Upper lobe of left lung (tissue), 6 donors: ENCODE measurements around the gene ZSCAN1. TPM values are rescaled to one million over a fixed set of nuclear protein-coding genes. Genes with fewer than 3 reads are reported as not detected.
A peak's percentile ranks its signal among the peaks of the same experiment; 100 is the strongest.

Experiments
- ATAC-seq, 2 donors: fragments of 200-7000 bp; cut with Tn5 transposase; one replicate each; pipeline ENCODE4 v1.9.1; 2022; ENCODE audit warnings: mild to moderate bottlenecking in 2 of 2, moderate library complexity in 2 of 2; ENCODE audit not compliant: low FRiP score in 2 of 2
- DNase-seq, 2 donors: peaks; one replicate each; pipeline ENCODE4 v3.0.0-alpha.2; 2019 to 2020
- H3K27ac ChIP-seq, 4 donors: fragments of 200-600 bp; sonication (generic); one replicate each; pipeline ENCODE4 v1.5.1; 2016 to 2019
- H3K27me3 ChIP-seq, 4 donors: fragments of 200-600 bp; sonication (generic); one replicate each; pipeline ENCODE4 v1.5.1; 2017 to 2019
- H3K36me3 ChIP-seq, 4 donors: fragments of 200-600 bp; sonication (generic); one replicate each; pipeline ENCODE4 v1.5.1; 2016 to 2019
- H3K4me1 ChIP-seq, 4 donors: fragments of 200-600 bp; sonication (generic); one replicate each; pipeline ENCODE4 v1.5.1; 2018 to 2019
- H3K4me3 ChIP-seq, 4 donors: fragments of 200-600 bp; sonication (generic); one replicate each; pipeline ENCODE4 v1.5.1; 2017 to 2019; ENCODE audit warnings: mild to moderate bottlenecking in 2 of 4, moderate library complexity in 1 of 4
- H3K9me3 ChIP-seq, 4 donors: fragments of 200-600 bp; sonication (generic); one replicate each; pipeline ENCODE4 v1.5.1; 2018 to 2019
- EP300 ChIP-seq, 4 donors: sonication (generic); formaldehyde crosslinking; IDR thresholded peaks; one replicate each; pipeline ENCODE4 v1.5.1; 2017; ENCODE audit warnings: antibody characterized with exemption in 4 of 4, control low read depth in 2 of 4
- POLR2A ChIP-seq, 4 donors: fragments of 450-650 bp; IDR thresholded peaks; one replicate each; pipeline ENCODE4 v1.5.1; 2016 to 2017; ENCODE audit warnings: antibody characterized with exemption in 4 of 4, mild to moderate bottlenecking in 2 of 4
- POLR2AphosphoS5 ChIP-seq, 2 donors: sonication (generic); formaldehyde crosslinking; IDR thresholded peaks; one replicate each; pipeline ENCODE4 v1.5.1; 2017; ENCODE audit warnings: antibody characterized with exemption in 2 of 2
- WGBS, 2 donors: methylation state at CpG; one replicate each; pipeline ENCODE4 v1.1.5; 2017 to 2018; 5-methylcytosine and 5-hydroxymethylcytosine counted together
- total RNA-seq, 6 donors: library from RNA; depleted of rRNA in 4 of 6; stranded (reverse); fragments of >200 nt in 4 of 6; gene quantifications; one replicate each; pipeline versions ENCODE4 v1.1.0 to v1.2.1, GENCODE V29; 2016 to 2021
- TF ChIP-seq, protein P1 (sequence below), 6 experiments: fragments of 450-650 bp in 4 of 6; fragments of 200-600 bp in 2 of 6; sonication (generic) in 2 of 6; IDR thresholded peaks; one replicate each; pipeline ENCODE4 v1.5.1; 2016 to 2019; ENCODE audit warnings: antibody characterized with exemption in 6 of 6
- donor health status: DM: no; HTN: no; CAD: no; lungs with moderate emphysema.
- donor health status: DM: no; HTN: yes; CAD: no; lungs with severe emphysema.

The ZSCAN1 gene
- total RNA-seq, 6 donors from 2014 or later: 0.61 to 2.1 (median 1.4) TPM; not detected in 3

- Histone ChIP-seq H3K27me3 (no peaks in the 10 kb centered on the region), H3K4me1 (peaks cover 6 to 16% (median 10%) of the 10 kb centered on the region in 4 donors), H3K27ac (peak overlapping the region; percentile 94 to 100 (median 97)), H3K9me3 (peaks cover 0 to 37% (median 29%) of the 10 kb centered on the region in 4 donors), H3K4me3 (peak overlapping the region; percentile 45 to 99 (median 91)), H3K36me3 (no peaks in the 10 kb centered on the region)
- ATAC-seq: no peak
- 45% methylated on average over 6 to 8 of the region's 8 CpGs for WGBS, 2 donors
- DNase-seq: no peak
- no peak for TF ChIP-seq POLR2AphosphoS5 (IDR thresholded peaks at IDR 0.05)
- no peak for TF ChIP-seq EP300 (IDR thresholded peaks at IDR 0.05)
- no peak for TF ChIP-seq POLR2A (IDR thresholded peaks at IDR 0.05)
- TF ChIP-seq, protein P1, sequence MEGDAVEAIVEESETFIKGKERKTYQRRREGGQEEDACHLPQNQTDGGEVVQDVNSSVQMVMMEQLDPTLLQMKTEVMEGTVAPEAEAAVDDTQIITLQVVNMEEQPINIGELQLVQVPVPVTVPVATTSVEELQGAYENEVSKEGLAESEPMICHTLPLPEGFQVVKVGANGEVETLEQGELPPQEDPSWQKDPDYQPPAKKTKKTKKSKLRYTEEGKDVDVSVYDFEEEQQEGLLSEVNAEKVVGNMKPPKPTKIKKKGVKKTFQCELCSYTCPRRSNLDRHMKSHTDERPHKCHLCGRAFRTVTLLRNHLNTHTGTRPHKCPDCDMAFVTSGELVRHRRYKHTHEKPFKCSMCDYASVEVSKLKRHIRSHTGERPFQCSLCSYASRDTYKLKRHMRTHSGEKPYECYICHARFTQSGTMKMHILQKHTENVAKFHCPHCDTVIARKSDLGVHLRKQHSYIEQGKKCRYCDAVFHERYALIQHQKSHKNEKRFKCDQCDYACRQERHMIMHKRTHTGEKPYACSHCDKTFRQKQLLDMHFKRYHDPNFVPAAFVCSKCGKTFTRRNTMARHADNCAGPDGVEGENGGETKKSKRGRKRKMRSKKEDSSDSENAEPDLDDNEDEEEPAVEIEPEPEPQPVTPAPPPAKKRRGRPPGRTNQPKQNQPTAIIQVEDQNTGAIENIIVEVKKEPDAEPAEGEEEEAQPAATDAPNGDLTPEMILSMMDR (IDR thresholded peaks at IDR 0.05): no peak
Observed at GRCh38 chr19:58097349-58097748, 63.5 kb downstream of the ZSCAN1 start.

GRCh38 chr19:58097781-58098681 is 64.2 kb downstream of the ZSCAN1 start, which contains the start of gene ZSCAN18:
Gene ZSCAN18, minus strand, starts transcription at chr19:58098231. Its CDS starts 7,964 bp downstream, at chr19:58090267.
- ATAC-seq (peak; percentile 97 to 99), DNase-seq (peak; percentile 96 to 98)
- no peaks in the 10 kb centered on the region for H3K36me3 ChIP-seq
- peaks cover 0 to 41% (median 30%) of the 10 kb centered on the region in 4 donors for H3K9me3 ChIP-seq
- no peaks in the 10 kb centered on the region for H3K27me3 ChIP-seq
- H3K4me1 ChIP-seq: peaks cover 6 to 16% (median 10%) of the 10 kb centered on the region in 4 donors
- TF ChIP-seq POLR2AphosphoS5 (IDR thresholded peaks at IDR 0.05) (peak; percentile 82 to 90), POLR2A (IDR thresholded peaks at IDR 0.05) (peak in 3 of 4 donors; percentile 51 to 83 (median 77)), EP300 (IDR thresholded peaks at IDR 0.05) (peak in 2 of 4 donors; percentile 25 to 79)
- TF ChIP-seq, protein P1 (IDR thresholded peaks at IDR 0.05): peak in 1 of 6 experiments; percentile 14
- peak within 1 kb of the TSS; percentile 45 to 99 (median 91) for H3K4me3 ChIP-seq
- 1 to 2% methylated on average over 23 to 50 of the region's 67 CpGs for WGBS, 2 donors
- H3K27ac ChIP-seq: peak within 1 kb of the TSS; percentile 94 to 100 (median 97)

GRCh38 chr19:58098682-58098998 is 64.8 kb downstream of the ZSCAN1 start:
- H3K27ac ChIP-seq: peak overlapping the region; percentile 94 to 100 (median 97)
- TF ChIP-seq, protein P1 (IDR thresholded peaks at IDR 0.05): no peak
- TF ChIP-seq POLR2AphosphoS5 (IDR thresholded peaks at IDR 0.05) (no peak), EP300 (IDR thresholded peaks at IDR 0.05) (no peak), POLR2A (IDR thresholded peaks at IDR 0.05) (no peak)
- ATAC-seq (no peak), DNase-seq (no peak)
- H3K36me3 ChIP-seq: no peaks in the 10 kb centered on the region
- peak overlapping the region in 3 of 4 donors; percentile 87 to 99 (median 95) for H3K4me3 ChIP-seq
- H3K27me3 ChIP-seq: no peaks in the 10 kb centered on the region
- peaks cover 6 to 16% (median 10%) of the 10 kb centered on the region in 4 donors for H3K4me1 ChIP-seq
- 6 to 21% methylated on average over 2 of the region's 2 CpGs for WGBS, 2 donors
- H3K9me3 ChIP-seq: peaks cover 0 to 42% (median 31%) of the 10 kb centered on the region in 4 donors

Other genes starting within 250 kb of the ZSCAN1 start
- 10 to 100 TPM; 12.1 to 68.1 (median 21.0) TPM for gene ZNF552, start 219.1 kb upstream of the ZSCAN1 start, total RNA-seq
- gene ZNF587B, start 203.7 kb upstream of the ZSCAN1 start, total RNA-seq: 10 to 100 TPM; 10.2 to 32.5 (median 16.4) TPM
- 10 to 100 TPM; 12.2 to 52.4 (median 23.0) TPM for gene ZNF587, start 184.2 kb upstream of the ZSCAN1 start, total RNA-seq
- gene ZNF814, start 145.0 kb upstream of the ZSCAN1 start, total RNA-seq: 10 to 100 TPM in 3 of 6 donors, 1 to 10 TPM in 3; 7.1 to 16.8 (median 9.4) TPM
- gene ZNF417, start 117.4 kb upstream of the ZSCAN1 start, total RNA-seq: 10 to 100 TPM in 5 of 6 donors, 1 to 10 TPM in 1; 7.3 to 24.1 (median 14.4) TPM
- gene ZNF418, start 98.6 kb upstream of the ZSCAN1 start, total RNA-seq: 10 to 100 TPM in 2 of 6 donors, 1 to 10 TPM in 4; 3.3 to 18.0 (median 5.7) TPM
- gene ZNF256, start 86.3 kb upstream of the ZSCAN1 start, total RNA-seq: 1 to 10 TPM; 1.1 to 4.9 (median 3.4) TPM
- gene C19orf18, start 59.5 kb upstream of the ZSCAN1 start, total RNA-seq: 1 to 10 TPM in 3 of 6 donors, under 1 TPM in 2, not detected in 1; 0.46 to 7.7 (median 1.2) TPM
- 10 to 100 TPM in 5 of 6 donors, 1 to 10 TPM in 1; 9.6 to 40.9 (median 15.4) TPM for gene ZNF606, start 31.2 kb upstream of the ZSCAN1 start, total RNA-seq
- gene ZNF135, start 25.3 kb downstream of the ZSCAN1 start, total RNA-seq: 10 to 100 TPM in 1 of 6 donors, 1 to 10 TPM in 5; 1.7 to 11.5 (median 3.4) TPM
- 100 to 1,000 TPM in 2 of 6 donors, 10 to 100 TPM in 4; 30.6 to 116 (median 74.1) TPM for gene ZSCAN18, start 64.2 kb downstream of the ZSCAN1 start, total RNA-seq
- 10 to 100 TPM in 1 of 6 donors, 1 to 10 TPM in 5; 4.9 to 18.4 (median 7.1) TPM for gene ZNF329, start 116.8 kb downstream of the ZSCAN1 start, total RNA-seq
- 10 to 100 TPM; 19.0 to 63.9 (median 26.4) TPM for gene ZNF274, start 149.0 kb downstream of the ZSCAN1 start, total RNA-seq
- gene ZNF544, start 194.9 kb downstream of the ZSCAN1 start, total RNA-seq: 10 to 100 TPM; 12.8 to 36.7 (median 20.8) TPM
- 10 to 100 TPM in 1 of 6 donors, 1 to 10 TPM in 5; 4.5 to 13.6 (median 7.1) TPM for gene ZNF8, start 244.9 kb downstream of the ZSCAN1 start, total RNA-seq